Peyer's patch (tissue), 4 donors: ENCODE measurements around the gene GLMP.

Experiments
- CTCF ChIP-seq, 6 experiments: fragments of 450-650 bp in 4 of 6; fragments of 200-600 bp in 2 of 6; sonication (generic) in 1 of 6; IDR thresholded peaks; one replicate each; pipeline ENCODE4 v1.5.1; 2017 to 2019; ENCODE audit warnings: antibody characterized with exemption in 6 of 6, mild to moderate bottlenecking in 3 of 6, moderate library complexity in 1 of 6
- POLR2A ChIP-seq, 2 donors: fragments of 450-650 bp; IDR thresholded peaks; one replicate each; pipeline ENCODE4 v1.5.1; 2017; ENCODE audit warnings: antibody characterized with exemption in 2 of 2, mild to moderate bottlenecking in 2 of 2, moderate library complexity in 2 of 2

GRCh38 chr1:156316909-156317308 is 21.4 kb upstream of the GLMP start:
- no peak for TF ChIP-seq CTCF (IDR thresholded peaks at IDR 0.05)
- no peak for TF ChIP-seq POLR2A (IDR thresholded peaks at IDR 0.05)
